Fibroblast of lung (primary cell): ENCODE data around the gene TAF9. TPM values are rescaled to one million over a fixed set of nuclear protein-coding genes. Genes with fewer than 3 reads are reported as not detected.
"Not testable (repeated sequence)": the region's sequence is repeated elsewhere in the genome, so short reads cannot be mapped to it uniquely, and the experiment has no call there.

Source experiments
- DNase-seq, 2 donors: peaks; one replicate each; pipeline versions ENCODE4 v3.0.0 to v3.0.0-alpha.2; 2010; ENCODE audit warnings: low read depth in 2 of 2
- H2AFZ ChIP-seq: 2 replicates; pipeline ENCODE4 v1.5.1; 2012; ENCODE audit warnings: low read length, control low read depth, inconsistent platforms
- H3K27ac ChIP-seq: 2 replicates; pipeline ENCODE4 v1.5.1; 2011; ENCODE audit warnings: low read length, control low read depth; ENCODE audit not compliant: insufficient read depth
- H3K27me3 ChIP-seq: 2 replicates; pipeline ENCODE4 v1.5.1; 2011; ENCODE audit warnings: mild to moderate bottlenecking, low read length; ENCODE audit not compliant: control insufficient read depth, insufficient read depth
- H3K36me3 ChIP-seq: 2 replicates; pipeline ENCODE4 v1.5.1; 2011; ENCODE audit warnings: low read length; ENCODE audit not compliant: control insufficient read depth, insufficient read depth
- H3K4me1 ChIP-seq: 2 replicates; pipeline ENCODE4 v1.5.1; 2011; ENCODE audit warnings: low read length; ENCODE audit not compliant: control insufficient read depth, insufficient read depth; ENCODE audit errors: extremely low read depth
- H3K4me2 ChIP-seq: 2 replicates; pipeline ENCODE4 v1.5.1; 2011; ENCODE audit warnings: low read length, control low read depth; ENCODE audit not compliant: insufficient read depth; ENCODE audit errors: extremely low read depth
- H3K4me3 ChIP-seq, 4 experiments: fragments of 200-600 bp in 1 of 4; sonication (generic) in 1 of 4; replicated peaks in 1 of 4; 2 replicates each; pipeline ENCODE4 v1.5.1; 2011 to 2016; ENCODE audit warnings: low read length in 4 of 4, low read depth in 3 of 4, mild to moderate bottlenecking in 3 of 4, control low read depth in 2 of 4, inconsistent platforms in 1 of 4, mixed read lengths in 1 of 4; ENCODE audit not compliant: insufficient read depth in 1 of 4; ENCODE audit errors: control extremely low read depth in 1 of 4
- H3K79me2 ChIP-seq: 2 replicates; pipeline ENCODE4 v1.5.1; 2012; ENCODE audit warnings: mild to moderate bottlenecking, low read length, inconsistent platforms; ENCODE audit not compliant: control insufficient read depth, insufficient read depth
- H3K9ac ChIP-seq: 2 replicates; pipeline ENCODE4 v1.5.1; 2011; ENCODE audit warnings: mild to moderate bottlenecking, low read length, control low read depth; ENCODE audit not compliant: insufficient read depth
- H3K9me3 ChIP-seq: 2 replicates; pipeline ENCODE4 v1.5.1; 2012; ENCODE audit warnings: low read depth, low read length; ENCODE audit not compliant: control insufficient read depth, insufficient read depth
- H4K20me1 ChIP-seq: 2 replicates; pipeline ENCODE4 v1.5.1; 2011; ENCODE audit warnings: low read length; ENCODE audit not compliant: control insufficient read depth, insufficient read depth; ENCODE audit errors: extremely low read depth
- EZH2 ChIP-seq: IDR thresholded peaks from 2 replicates; pipeline ENCODE4 v1.5.1; 2012; ENCODE audit warnings: low read length, control low read depth, mild to moderate bottlenecking; ENCODE audit errors: missing control alignments
- polyA plus RNA-seq, 2 donors: library from polyadenylated mRNA; depleted of rRNA in 1 of 2; stranded (reverse) in 1 of 2; unstranded in 1 of 2; fragments of >200 nt; gene quantifications; 2 replicates each; pipeline ENCODE4 v1.2.1, GENCODE V29; 2011 to 2012; ENCODE audit warnings: missing spikeins in 1 of 2
- total RNA-seq: library from RNA; depleted of rRNA; stranded (reverse); fragments of >200 nt; gene quantifications from 2 replicates; pipeline ENCODE4 v1.2.1, GENCODE V29; 2014
- TF ChIP-seq, protein P1 (sequence below), 2 donors: IDR thresholded peaks in 1 of 2; conservative IDR thresholded peaks in 1 of 2; 1 replicate in 1 of 2; 2 replicates in 1 of 2; pipeline ENCODE4 v1.5.1; 2011 to 2012; ENCODE audit warnings: low read length in 2 of 2, control low read depth in 1 of 2, inconsistent platforms in 1 of 2, low read depth in 1 of 2, mild to moderate bottlenecking in 1 of 2

TAF9 gene
- total and polyA plus RNA-seq, 2 donors (not counting 1 experiment from before 2014, with no cell fraction given): 114 to 154 TPM

DNA sequence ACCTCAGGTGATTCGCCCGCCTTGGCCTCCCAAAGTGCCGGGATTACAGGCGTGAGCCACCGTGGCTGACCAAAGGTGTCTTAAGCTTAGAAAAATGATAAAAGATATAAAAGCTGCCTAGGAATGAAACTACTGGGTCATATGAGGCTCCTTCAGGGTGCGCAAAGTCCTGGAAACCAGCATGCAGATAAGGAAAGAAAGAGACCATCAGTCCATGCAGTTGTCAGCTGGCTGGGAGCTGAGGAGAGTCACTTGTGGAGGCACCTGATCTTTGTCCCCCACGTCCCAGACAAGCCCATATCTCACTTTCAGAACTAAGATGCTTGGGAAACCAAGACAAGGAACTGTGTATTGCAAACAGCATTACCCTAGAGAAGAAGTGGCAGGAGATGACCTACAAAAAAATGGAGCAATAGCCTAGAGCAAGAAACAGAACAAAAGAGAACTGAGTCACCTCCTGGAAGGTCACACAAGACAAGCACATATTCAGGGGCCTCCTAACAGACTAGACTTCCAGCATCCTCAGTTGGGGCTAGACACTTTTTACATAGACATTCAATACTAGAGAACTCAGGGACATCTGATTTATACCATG is 33.9 kb downstream of the TAF9 start:
- Histone ChIP-seq H3K27ac (no peak overlapping the region), H3K4me3 (no peak overlapping the region), H4K20me1 (no peaks in the 10 kb centered on the region), H3K9ac (no peak overlapping the region), H3K4me1 (peaks cover 3% of the 10 kb centered on the region), H2AFZ (no peak overlapping the region), H3K27me3 (no peaks in the 10 kb centered on the region), H3K4me2 (no peak overlapping the region), H3K79me2 (no peaks in the 10 kb centered on the region), H3K36me3 (no peaks in the 10 kb centered on the region), H3K9me3 (no peaks in the 10 kb centered on the region)
- TF ChIP-seq, protein P1, sequence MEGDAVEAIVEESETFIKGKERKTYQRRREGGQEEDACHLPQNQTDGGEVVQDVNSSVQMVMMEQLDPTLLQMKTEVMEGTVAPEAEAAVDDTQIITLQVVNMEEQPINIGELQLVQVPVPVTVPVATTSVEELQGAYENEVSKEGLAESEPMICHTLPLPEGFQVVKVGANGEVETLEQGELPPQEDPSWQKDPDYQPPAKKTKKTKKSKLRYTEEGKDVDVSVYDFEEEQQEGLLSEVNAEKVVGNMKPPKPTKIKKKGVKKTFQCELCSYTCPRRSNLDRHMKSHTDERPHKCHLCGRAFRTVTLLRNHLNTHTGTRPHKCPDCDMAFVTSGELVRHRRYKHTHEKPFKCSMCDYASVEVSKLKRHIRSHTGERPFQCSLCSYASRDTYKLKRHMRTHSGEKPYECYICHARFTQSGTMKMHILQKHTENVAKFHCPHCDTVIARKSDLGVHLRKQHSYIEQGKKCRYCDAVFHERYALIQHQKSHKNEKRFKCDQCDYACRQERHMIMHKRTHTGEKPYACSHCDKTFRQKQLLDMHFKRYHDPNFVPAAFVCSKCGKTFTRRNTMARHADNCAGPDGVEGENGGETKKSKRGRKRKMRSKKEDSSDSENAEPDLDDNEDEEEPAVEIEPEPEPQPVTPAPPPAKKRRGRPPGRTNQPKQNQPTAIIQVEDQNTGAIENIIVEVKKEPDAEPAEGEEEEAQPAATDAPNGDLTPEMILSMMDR (conservative IDR thresholded peaks at IDR 0.05 in 1 of 2, IDR thresholded peaks at IDR 0.05 in 1 of 2; ENCODE audit: low read depth in 1 of 2, low read length in 2 of 2): no peak
- TF ChIP-seq EZH2: no peak
- DNase-seq: no peak

DNA sequence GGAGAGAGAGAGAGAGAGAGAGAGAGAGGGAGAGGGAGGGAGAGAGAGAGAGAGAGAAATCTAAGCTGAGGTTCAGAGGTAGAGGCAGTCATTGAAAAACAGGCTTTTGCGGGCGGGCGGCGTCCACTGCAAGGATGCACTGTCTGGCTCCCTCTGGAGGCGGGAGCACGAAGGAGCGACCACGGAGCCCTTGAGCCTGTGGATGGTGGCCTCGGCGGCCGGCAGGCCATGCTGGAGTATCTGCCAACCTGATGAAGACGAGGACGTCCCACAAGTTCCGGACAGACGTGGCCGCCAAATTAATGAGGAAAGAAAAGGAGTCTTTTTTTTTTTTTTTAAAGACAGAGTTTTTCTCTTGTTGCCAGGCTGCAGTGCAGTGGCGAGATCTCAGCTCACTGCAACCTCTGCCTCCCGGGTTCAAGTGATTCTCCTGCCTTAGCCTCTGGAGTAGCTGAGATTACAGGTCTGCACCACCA is 34.5 kb downstream of the TAF9 start:
- Histone ChIP-seq H3K9me3 (no peaks in the 10 kb centered on the region), H3K36me3 (no peaks in the 10 kb centered on the region), H4K20me1 (no peaks in the 10 kb centered on the region), H3K4me3 (no peak overlapping the region), H3K79me2 (no peaks in the 10 kb centered on the region), H3K27ac (no peak overlapping the region), H3K9ac (no peak overlapping the region), H3K4me1 (peaks cover 3% of the 10 kb centered on the region), H3K4me2 (no peak overlapping the region), H2AFZ (peak overlapping the region; percentile 13), H3K27me3 (no peaks in the 10 kb centered on the region)
- peak; percentile 78 to 79 for DNase-seq
- no peak for TF ChIP-seq EZH2
- TF ChIP-seq, protein P1 (conservative IDR thresholded peaks at IDR 0.05 in 1 of 2, IDR thresholded peaks at IDR 0.05 in 1 of 2; ENCODE audit: low read depth in 1 of 2, low read length in 2 of 2): peak; percentile 75 to 78

GRCh38 chr5:69333668-69334315 is 35.5 kb downstream of the TAF9 start:
- DNase-seq, H3K4me1 ChIP-seq, H3K27ac ChIP-seq, H3K9me3 ChIP-seq, H3K9ac ChIP-seq, H3K4me2 ChIP-seq, H3K4me3 ChIP-seq, H2AFZ ChIP-seq, H3K36me3 ChIP-seq, H3K27me3 ChIP-seq, H3K79me2 ChIP-seq, H4K20me1 ChIP-seq: not testable (repeated sequence)
